ENCODE results near the gene CPLX3. TPM values are rescaled to one million over a fixed set of nuclear protein-coding genes. Genes with fewer than 3 reads are reported as not detected.

The CPLX3 gene
- total RNA-seq, 4 donors from 2014 or later = not detected

DNA sequence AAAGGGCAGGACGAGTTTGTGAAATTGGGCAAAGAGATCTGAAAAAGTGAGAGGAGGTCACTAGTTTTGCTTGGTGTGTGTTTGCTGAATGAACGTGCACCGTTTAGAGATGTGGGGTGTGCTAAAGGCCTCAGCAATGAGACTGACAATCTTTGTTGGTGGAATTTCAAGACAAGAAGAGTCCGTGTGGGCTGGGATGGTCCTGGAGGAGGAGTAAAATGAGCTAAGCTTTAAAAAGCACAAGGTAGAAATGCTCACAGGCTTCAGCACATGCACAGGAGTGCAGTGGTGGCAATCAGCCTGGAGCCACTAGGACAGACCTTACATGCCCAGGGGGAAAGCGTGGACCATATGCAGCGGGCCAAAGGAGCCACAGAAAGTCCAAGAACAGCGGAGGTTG is 1.5 kb upstream of the CPLX3 start:
- intact Hi-C loops (cut with DNase I; ENCODE audit: low total_unique reads) = no loop called here

DNA sequence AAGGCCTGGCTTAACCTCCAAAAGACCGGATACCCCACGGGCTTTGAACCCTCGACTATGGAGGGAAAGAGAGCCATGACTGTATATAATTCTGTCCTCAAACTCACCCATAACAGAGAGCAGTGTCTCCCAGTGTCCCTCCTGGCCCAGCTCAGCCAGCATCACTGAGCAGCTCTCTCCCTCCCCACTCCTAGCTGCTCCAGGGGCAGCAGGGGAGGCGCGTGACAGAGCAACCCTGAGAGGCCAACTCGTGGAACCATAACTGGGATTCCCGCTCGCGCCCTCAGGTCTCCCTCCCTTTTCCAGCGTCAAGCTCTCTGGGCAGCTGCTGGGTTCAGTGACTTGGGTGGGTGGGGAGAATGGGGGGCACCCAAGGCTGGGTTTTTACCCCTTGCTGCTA is 561 bp upstream of the CPLX3 start:
- H3K4me3 ChIP-seq = no peak overlapping the region
- H3K36me3 ChIP-seq = no peaks in the 10 kb centered on the region
- TF ChIP-seq POLR2A (IDR thresholded peaks at IDR 0.05) (no peak), CTCF (IDR thresholded peaks at IDR 0.05) (no peak)
- H3K27ac ChIP-seq = no peak overlapping the region
- no peak for DNase-seq
- H3K9me3 ChIP-seq = no peaks in the 10 kb centered on the region
- intact Hi-C loops (cut with DNase I; ENCODE audit: low total_unique reads) = no loop called here
- H3K4me1 ChIP-seq = no peaks in the 10 kb centered on the region
- H3K27me3 ChIP-seq = no peaks in the 10 kb centered on the region

More for the DNA sequence above, 1.5 kb upstream of the CPLX3 start:
- Histone ChIP-seq H3K27me3 (no peaks in the 10 kb centered on the region), H3K36me3 (no peaks in the 10 kb centered on the region), H3K4me3 (no peak overlapping the region), H3K9me3 (no peaks in the 10 kb centered on the region), H3K4me1 (no peaks in the 10 kb centered on the region), H3K27ac (no peak overlapping the region)
- no peak for DNase-seq
- no peak for TF ChIP-seq CTCF (IDR thresholded peaks at IDR 0.05)
- TF ChIP-seq POLR2A (IDR thresholded peaks at IDR 0.05) = no peak

GRCh38 chr15:74826921-74827320 is 494 bp downstream of the CPLX3 start:
- DNase-seq = no peak
- Histone ChIP-seq H3K27me3 (no peaks in the 10 kb centered on the region), H3K9me3 (no peaks in the 10 kb centered on the region), H3K4me1 (no peaks in the 10 kb centered on the region), H3K4me3 (no peak overlapping the region), H3K36me3 (no peaks in the 10 kb centered on the region), H3K27ac (no peak overlapping the region)
- no peak for TF ChIP-seq CTCF (IDR thresholded peaks at IDR 0.05)
- TF ChIP-seq POLR2A (IDR thresholded peaks at IDR 0.05) = no peak
- intact Hi-C loops (cut with DNase I; ENCODE audit: low total_unique reads) = no loop called here

- H3K36me3 ChIP-seq = no peaks in the 10 kb centered on the region
- intact Hi-C loops (cut with DNase I; ENCODE audit: low total_unique reads) = no loop called here
- DNase-seq = no peak
- H3K4me1 ChIP-seq = no peaks in the 10 kb centered on the region
- no peaks in the 10 kb centered on the region for H3K27me3 ChIP-seq
- no peak overlapping the region for H3K27ac ChIP-seq
- H3K4me3 ChIP-seq = no peak overlapping the region
- TF ChIP-seq CTCF (IDR thresholded peaks at IDR 0.05) (no peak), POLR2A (IDR thresholded peaks at IDR 0.05) (no peak)
- H3K9me3 ChIP-seq = no peaks in the 10 kb centered on the region
Observed at GRCh38 chr15:74827614-74828013, 1.2 kb downstream of the CPLX3 start.

- no peak for TF ChIP-seq POLR2A (IDR thresholded peaks at IDR 0.05)
- TF ChIP-seq CTCF (IDR thresholded peaks at IDR 0.05) = no peak
- no peak overlapping the region for H3K27ac ChIP-seq
- no peaks in the 10 kb centered on the region for H3K27me3 ChIP-seq
- H3K4me3 ChIP-seq = no peak overlapping the region
- no peak for DNase-seq
- H3K4me1 ChIP-seq = no peaks in the 10 kb centered on the region
- intact Hi-C loops (cut with DNase I; ENCODE audit: low total_unique reads) = no loop called here
- no peaks in the 10 kb centered on the region for H3K36me3 ChIP-seq
- H3K9me3 ChIP-seq = no peaks in the 10 kb centered on the region
Observed at GRCh38 chr15:74828835-74829234, 2.4 kb downstream of the CPLX3 start.

Data from uterus (tissue), 4 donors.